Left lung (tissue), 10 donors: ENCODE measurements around the gene TAS2R40. TPM values are rescaled to one million over a fixed set of nuclear protein-coding genes. Genes with fewer than 3 reads are reported as not detected.

ENCODE experiments used
- ATAC-seq: fragments of 200-7000 bp; cut with Tn5 transposase; one replicate; pipeline ENCODE4 v1.9.1; 2020; ENCODE audit warnings: moderate library complexity
- DNase-seq, 4 donors: peaks; one replicate each; pipeline ENCODE4 v3.0.0-alpha.2; 2013 to 2020
- H3K27ac ChIP-seq, 2 donors: fragments of 200-600 bp; sonication (generic) in 1 of 2; one replicate each; pipeline versions ENCODE4 v1.5.0 to v1.8.0; 2020 to 2021
- H3K27me3 ChIP-seq, 2 donors: fragments of 200-600 bp; sonication (generic) in 1 of 2; one replicate each; pipeline versions ENCODE4 v1.5.0 to v1.8.0; 2020 to 2021
- H3K36me3 ChIP-seq, 2 donors: fragments of 200-600 bp; sonication (generic) in 1 of 2; one replicate each; pipeline versions ENCODE4 v1.5.0 to v1.8.0; 2020 to 2021
- H3K4me1 ChIP-seq, 2 donors: fragments of 200-600 bp; one replicate each; pipeline ENCODE4 v1.8.0; 2021
- H3K4me3 ChIP-seq, 2 donors: fragments of 200-600 bp; sonication (generic) in 1 of 2; one replicate each; pipeline versions ENCODE4 v1.5.0 to v1.8.0; 2020 to 2021; ENCODE audit warnings: mild to moderate bottlenecking in 1 of 2
- H3K9me3 ChIP-seq, 2 donors: fragments of 200-600 bp; sonication (generic) in 1 of 2; one replicate each; pipeline versions ENCODE4 v1.5.0 to v1.8.0; 2020 to 2021
- CTCF ChIP-seq, 2 donors: fragments of 200-600 bp; sonication (generic) in 1 of 2; IDR thresholded peaks; one replicate each; pipeline versions ENCODE4 v1.5.0 to v1.8.0; 2021; ENCODE audit warnings: antibody characterized with exemption in 2 of 2
- intact Hi-C, 2 donors: fragments of 100-400 bp; cut with DNase I; formaldehyde crosslinking; loops; one replicate each; pipeline versions ENCODE4 v1.11.2 to v1.14.2; 2022
- polyA plus RNA-seq, 6 donors: library from polyadenylated mRNA; unstranded; fragments of 120-200 nt; gene quantifications; one replicate each; pipeline ENCODE4 v1.2.1, GENCODE V29; 2013; ENCODE audit not compliant: insufficient read length in 6 of 6
- total RNA-seq, 2 donors: library from RNA; stranded (reverse); fragmentation: NEBNext Ultra II Directional; extraction: Animal tissue kit (Norgen Biotek cat#: 25700); gene quantifications; one replicate each; pipeline ENCODE4 v1.2.1, GENCODE V29; 2021
- donor health status: DM: no; HTN: yes; CAD: no.
- donor health status: DM: no; HTN: no; CAD: no.

The TAS2R40 gene
- total and polyA plus RNA-seq, 8 donors: not detected

GRCh38 chr7:143230602-143231457 is 9.0 kb downstream of the TAS2R40 start:
- Histone ChIP-seq H3K27ac (no peak overlapping the region), H3K9me3 (no peaks in the 10 kb centered on the region), H3K27me3 (no peaks in the 10 kb centered on the region), H3K4me3 (no peak overlapping the region), H3K4me1 (peaks cover 0 to 17% of the 10 kb centered on the region in 2 donors), H3K36me3 (no peaks in the 10 kb centered on the region)
- DNase-seq (no peak), ATAC-seq (no peak)
- intact Hi-C loops: no loop called here
- no peak for TF ChIP-seq CTCF (IDR thresholded peaks at IDR 0.05)

DNA sequence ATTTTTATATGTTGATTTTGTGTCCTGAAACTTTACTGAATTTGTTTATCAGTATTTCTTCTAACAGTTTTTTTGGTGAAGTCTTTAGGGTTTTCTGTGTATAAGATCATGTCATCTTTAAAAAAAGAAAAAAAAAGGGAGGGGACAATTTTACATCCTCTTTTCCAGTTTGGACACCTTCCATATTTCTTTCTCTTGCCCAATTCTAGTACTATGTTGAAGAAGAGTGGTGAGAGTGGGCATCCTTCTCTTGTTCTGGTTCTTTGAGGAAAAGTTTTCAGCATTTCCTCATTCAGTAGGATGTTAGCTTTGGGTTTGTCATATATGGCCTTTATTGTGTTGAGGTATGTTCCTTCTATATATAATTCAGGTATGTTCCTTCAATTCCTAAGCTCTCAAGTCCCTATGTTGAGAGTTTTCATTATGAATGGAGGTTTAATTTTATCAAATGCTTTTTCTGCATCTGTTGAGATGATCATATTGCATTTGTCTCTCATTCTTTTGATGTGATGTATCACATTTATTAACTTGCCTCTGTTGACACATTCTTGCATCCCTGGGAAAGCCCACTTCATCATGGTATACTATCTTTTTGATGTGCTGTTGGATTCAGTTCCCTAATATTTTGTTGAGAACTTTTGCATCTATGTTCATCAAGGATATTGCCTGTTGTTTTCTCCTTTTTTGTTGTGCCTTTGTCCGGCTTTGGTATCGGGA is 12.1 kb downstream of the TAS2R40 start:
- no peak for TF ChIP-seq CTCF (IDR thresholded peaks at IDR 0.05)
- Histone ChIP-seq H3K27me3 (no peaks in the 10 kb centered on the region), H3K4me3 (no peak overlapping the region), H3K9me3 (peaks cover 0 to 10% of the 10 kb centered on the region in 2 donors), H3K36me3 (no peaks in the 10 kb centered on the region), H3K27ac (no peak overlapping the region), H3K4me1 (peaks cover 0 to 32% of the 10 kb centered on the region in 2 donors)
- ATAC-seq (no peak), DNase-seq (no peak)
- intact Hi-C loops: no loop called here

GRCh38 chr7:143234533-143234875 is 12.7 kb downstream of the TAS2R40 start:
- TF ChIP-seq CTCF (IDR thresholded peaks at IDR 0.05): no peak
- Histone ChIP-seq H3K4me1 (peaks cover 0 to 37% of the 10 kb centered on the region in 2 donors), H3K36me3 (no peaks in the 10 kb centered on the region), H3K9me3 (peaks cover 0 to 10% of the 10 kb centered on the region in 2 donors), H3K27ac (no peak overlapping the region), H3K4me3 (no peak overlapping the region), H3K27me3 (no peaks in the 10 kb centered on the region)
- ATAC-seq (no peak), DNase-seq (no peak)
- intact Hi-C loops: no loop called here

DNA sequence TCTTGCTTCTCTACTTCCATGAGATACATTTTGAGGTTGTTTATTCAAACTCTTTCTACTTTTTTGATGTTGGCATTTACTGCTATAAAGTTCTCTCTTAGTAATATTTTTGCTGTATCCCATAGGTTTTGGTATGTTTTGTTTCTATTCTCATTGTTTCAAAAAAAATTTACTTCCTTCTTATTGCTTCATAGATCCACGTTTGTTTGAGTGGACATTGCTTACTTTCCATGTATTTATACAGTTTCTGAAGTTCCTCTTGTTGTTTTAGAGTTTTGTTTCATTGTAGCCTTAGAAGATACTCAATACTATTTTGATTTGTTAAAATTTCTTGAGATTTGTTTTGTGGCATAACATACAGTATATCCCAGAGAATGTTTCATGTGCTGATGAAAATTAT is 13.7 kb downstream of the TAS2R40 start:
- no peak for DNase-seq
- no peaks in the 10 kb centered on the region for H3K36me3 ChIP-seq
- peaks cover 0 to 10% of the 10 kb centered on the region in 2 donors for H3K9me3 ChIP-seq
- H3K4me1 ChIP-seq: peaks cover 0 to 41% of the 10 kb centered on the region in 2 donors
- no peak overlapping the region for H3K27ac ChIP-seq
- H3K27me3 ChIP-seq: no peaks in the 10 kb centered on the region
- intact Hi-C loops: loop anchor here in 1 of 2 donors (5.0 kb wide), 1 partner anchor 182 kb away; no protein-coding TSS in a partner anchor
- no peak for TF ChIP-seq CTCF (IDR thresholded peaks at IDR 0.05)
- no peak overlapping the region for H3K4me3 ChIP-seq
- ATAC-seq: no peak

- no peak overlapping the region for H3K27ac ChIP-seq
- intact Hi-C loops: loop anchor here in 1 of 2 donors (5.0 kb wide), 1 partner anchor 181 kb away; no protein-coding TSS in a partner anchor
- DNase-seq (no peak), ATAC-seq (no peak)
- peaks cover 0 to 10% of the 10 kb centered on the region in 2 donors for H3K9me3 ChIP-seq
- H3K4me1 ChIP-seq: peaks cover 0 to 46% of the 10 kb centered on the region in 2 donors
- no peak overlapping the region for H3K4me3 ChIP-seq
- no peaks in the 10 kb centered on the region for H3K27me3 ChIP-seq
- TF ChIP-seq CTCF (IDR thresholded peaks at IDR 0.05): no peak
- no peaks in the 10 kb centered on the region for H3K36me3 ChIP-seq
Observed at GRCh38 chr7:143236408-143236990, 14.7 kb downstream of the TAS2R40 start.
